Measurements from ENCODE around the gene TMBIM6.
"Not testable (repeated sequence)": the region's sequence is repeated elsewhere in the genome, so short reads cannot be mapped to it uniquely, and the experiment has no call there.

The TMBIM6 gene

DNA sequence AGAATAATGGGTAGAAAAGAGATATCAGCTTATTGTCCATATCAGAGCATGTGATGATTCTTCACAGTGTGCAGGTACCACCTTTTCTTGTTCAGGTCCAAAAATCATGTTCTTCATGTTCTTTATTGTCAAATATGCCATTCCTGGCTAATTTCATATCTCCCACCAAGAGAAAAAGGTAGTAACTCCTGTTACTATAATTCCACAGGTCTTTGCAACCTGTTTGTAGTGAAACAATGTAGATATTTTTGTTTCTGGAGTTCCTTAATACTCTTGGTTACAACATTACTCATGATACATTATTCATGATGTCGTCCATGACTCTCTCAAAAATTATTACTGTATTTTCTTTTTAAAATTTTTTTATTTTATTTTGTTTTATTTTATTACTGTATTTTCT lies 11.3 kb upstream of the TMBIM6 start:
- no peak for DNase-seq (ENCODE audit: low read depth)

DNA sequence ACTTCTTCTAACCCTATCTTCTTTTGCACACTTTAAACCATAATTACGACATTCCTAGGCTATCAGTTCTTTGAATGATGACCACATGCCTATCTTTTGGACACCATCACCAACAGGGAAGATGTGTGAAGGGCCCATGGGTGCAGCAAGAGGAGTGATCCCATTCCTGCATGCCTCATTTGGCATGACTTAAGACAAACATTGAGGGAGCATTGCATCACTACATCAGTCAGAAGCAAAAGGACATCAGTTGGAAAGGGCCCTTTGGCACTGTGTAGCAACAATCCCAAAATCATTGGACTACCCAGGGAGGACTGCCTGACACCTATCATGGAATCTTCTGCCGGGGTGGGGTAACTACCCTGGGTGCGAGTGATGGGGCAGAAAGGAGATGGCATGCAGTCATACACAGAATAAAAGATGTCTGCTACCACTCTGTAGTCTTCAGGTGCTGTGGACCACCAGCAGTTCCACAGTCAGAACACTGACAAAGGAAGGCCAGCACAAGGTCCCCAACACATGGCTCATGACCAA lies 10.7 kb upstream of the TMBIM6 start:
- DNase-seq (ENCODE audit: low read depth), result no peak

DNA sequence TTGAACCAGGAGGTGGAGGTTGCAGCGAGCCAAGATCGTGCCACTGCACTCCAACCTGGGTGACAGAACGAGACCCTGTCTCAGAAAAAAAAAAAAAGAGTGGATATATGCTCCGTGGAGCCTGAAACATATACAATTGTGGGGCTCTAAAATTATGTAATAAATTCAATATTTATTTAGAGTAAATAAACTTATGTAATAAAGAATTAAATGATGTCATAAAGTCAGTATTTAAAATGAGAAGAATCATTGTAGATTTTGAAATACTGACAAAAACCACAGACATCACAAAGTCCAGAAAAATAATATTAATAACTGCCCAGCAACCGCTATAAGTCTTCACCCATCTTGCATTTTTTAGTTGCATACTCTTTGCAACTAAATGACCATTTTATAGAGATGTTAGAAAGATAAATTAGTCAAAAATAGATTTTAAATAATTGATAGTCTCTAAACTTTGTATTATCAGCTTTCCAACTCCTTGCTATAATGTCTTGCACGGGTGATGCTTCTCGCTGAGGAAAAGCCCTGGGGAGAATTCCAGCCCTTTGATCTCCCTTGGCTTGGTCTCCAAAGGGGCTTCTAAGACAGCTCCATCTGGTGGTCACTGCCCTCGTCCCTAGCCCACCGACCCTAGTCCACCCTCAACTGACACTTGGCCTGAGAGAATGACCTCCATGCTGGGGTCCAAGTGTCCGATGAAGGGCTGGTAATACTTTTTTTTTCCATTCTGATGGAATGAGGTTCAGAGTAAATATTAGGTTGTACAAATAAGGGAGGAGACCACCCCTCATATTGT lies 7.9 kb upstream of the TMBIM6 start:
- DNase-seq (ENCODE audit: low read depth), result no peak

DNA sequence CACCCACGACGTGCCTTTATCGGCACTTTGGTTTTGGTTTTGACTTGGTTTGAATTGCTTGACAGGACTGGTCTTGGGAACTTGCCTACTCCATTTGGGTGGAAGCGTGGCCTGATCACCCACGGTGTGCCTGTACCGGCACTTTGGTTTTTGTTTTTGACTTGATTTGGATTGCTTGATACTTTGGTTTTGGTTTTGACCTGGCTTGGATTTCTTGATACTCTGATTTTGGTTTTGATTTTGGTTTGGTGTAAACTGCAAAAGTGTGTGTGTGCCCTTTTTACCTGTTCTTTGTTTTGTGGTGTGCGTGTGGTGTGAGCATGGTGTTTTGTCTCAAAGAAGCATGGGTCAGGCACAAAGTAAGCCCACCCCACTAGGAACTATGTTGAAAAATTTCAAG lies 6.5 kb upstream of the TMBIM6 start:
- not testable (repeated sequence) for DNase-seq (ENCODE audit: low read depth)

DNA sequence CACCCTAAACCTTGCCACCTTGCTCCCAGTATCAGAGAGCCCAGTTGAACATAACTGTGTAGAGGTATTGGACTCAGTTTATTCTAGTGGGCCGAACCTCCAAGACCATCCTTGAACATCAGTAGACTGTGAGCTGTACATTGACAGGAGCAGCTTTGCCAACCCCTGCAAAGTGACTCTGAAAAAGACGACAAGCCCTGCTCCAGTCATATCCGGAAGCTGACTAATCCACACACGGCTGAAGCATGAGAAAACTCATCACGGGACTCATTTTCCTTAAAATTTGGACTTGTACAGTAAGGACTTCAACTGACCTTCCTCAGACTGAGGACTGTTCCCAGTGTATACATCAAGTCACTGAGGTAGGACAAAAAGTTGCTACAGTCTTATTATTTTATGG lies 2.6 kb upstream of the TMBIM6 start:
- not testable (repeated sequence) for DNase-seq (ENCODE audit: low read depth)

DNA sequence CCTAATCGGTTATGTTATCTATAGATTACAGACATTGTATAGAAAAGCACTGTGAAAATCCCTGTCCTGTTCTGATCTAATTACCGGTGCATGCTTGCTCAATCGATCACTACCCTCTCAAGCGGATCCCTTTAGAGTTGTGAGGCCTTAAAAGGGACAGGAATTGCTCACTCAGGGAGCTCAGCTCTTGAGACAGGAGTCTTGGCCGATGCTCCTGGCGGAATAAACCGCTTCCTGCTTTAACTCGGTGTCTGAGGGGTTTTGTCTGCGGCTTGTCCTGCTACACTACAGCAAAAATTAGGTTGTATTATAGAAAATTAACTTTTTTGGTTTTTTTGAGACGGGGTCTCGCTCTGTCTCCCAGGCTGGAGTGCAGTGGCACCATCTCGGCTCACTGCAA lies 1.1 kb upstream of the TMBIM6 start:
- DNase-seq (ENCODE audit: low read depth), result not testable (repeated sequence)

DNA sequence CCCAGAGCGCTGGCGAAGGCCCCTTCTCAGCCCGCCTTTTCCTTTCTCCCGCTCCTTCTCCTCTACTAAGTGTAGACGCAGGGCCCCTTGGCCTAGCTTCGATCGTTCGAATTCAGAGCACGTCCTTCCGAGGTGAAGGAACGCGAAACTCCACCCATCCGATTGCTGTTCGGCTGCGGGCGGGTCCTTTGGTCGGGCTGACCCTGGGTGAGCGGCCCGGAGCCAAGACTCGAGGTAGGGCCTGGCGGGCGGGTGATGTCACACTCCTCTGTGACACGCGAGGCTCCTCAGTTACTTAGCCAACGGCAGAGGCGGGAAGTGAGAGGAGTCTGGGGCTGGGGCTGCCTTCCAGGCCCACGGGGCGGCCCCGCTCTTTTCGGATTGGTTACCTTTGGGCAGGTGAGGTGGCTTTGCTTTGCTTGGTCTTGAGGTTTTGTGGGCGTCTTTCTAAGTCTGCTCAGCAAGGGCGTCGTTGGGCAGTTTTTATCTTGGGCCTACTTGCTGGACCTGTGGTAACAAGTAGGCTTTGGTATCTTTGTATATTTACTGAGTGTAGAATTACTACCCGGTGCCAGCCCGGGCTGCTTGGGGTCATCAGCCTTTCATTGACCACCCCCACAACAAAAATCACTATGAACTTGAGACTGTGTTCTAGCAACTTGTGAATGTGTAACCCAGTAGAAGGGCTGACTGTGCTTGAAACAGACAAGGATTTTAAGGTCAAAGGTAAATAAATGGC lies 694 bp downstream of the TMBIM6 start:
- peak; percentile 85 for DNase-seq (ENCODE audit: low read depth)

DNA sequence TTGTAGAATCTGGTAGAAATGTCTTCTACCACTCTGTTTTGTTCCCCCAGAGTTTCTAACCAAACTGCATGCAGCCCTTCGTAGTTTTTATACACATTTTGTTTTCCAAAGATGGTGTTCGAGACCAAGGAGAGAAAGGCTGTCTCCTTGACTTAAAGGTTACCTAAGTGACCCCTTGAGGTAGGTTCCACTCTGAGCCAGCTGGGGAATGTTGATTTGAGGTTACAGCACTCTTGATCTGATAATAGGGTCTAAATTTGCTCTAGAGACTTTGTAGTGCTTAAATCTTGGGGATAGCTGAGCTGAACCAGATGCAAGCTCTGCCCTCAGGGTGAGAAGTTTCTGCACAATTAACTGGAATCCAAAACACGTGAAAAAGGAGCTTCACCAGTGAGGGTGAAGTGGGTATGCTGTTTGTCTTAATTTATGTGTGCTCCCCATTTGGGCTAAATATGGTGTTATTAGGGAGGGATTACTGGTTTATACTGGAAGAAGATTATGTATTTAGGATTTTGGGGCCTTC lies 3.1 kb downstream of the TMBIM6 start:
- DNase-seq (ENCODE audit: low read depth), result no peak

DNA sequence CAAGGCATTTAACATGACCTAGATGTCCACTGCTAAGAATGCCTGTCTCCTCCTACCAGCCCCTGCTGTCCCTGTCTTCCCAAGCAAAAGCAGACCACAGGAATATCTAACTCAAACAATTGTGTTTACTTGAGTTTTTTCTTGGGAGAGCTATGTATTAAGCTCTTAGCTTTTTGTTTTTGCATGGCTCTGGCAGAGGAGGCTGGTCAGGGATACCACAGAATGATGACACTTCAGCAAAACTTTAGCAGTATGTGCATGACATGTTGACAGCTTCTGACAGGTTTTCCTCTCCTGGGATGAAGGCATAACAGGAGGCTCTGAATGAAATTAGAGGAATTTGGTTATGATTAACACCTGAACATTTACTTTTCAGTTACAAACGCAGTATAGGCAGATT lies 6.9 kb downstream of the TMBIM6 start:
- no peak for DNase-seq (ENCODE audit: low read depth)

DNA sequence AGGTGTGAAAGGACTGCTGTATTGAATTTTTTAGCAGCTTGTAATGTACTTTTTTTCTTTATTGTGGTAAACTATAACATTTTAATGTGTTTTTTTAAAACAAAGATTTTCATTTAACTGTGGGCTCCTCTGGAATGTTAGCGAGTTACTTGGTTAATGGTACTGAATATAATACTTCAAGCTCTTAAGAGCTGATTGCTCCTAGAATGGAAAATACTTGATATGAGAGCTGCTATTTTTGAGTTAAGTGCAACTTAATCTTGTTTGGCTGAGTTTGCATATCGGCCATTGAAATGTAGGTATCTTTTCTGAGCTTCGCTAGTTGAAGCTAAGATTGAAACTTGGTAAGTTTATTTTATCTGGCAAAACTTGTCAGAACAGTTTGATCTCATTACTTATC lies 7.4 kb downstream of the TMBIM6 start:
- DNase-seq (ENCODE audit: low read depth), result no peak

DNA sequence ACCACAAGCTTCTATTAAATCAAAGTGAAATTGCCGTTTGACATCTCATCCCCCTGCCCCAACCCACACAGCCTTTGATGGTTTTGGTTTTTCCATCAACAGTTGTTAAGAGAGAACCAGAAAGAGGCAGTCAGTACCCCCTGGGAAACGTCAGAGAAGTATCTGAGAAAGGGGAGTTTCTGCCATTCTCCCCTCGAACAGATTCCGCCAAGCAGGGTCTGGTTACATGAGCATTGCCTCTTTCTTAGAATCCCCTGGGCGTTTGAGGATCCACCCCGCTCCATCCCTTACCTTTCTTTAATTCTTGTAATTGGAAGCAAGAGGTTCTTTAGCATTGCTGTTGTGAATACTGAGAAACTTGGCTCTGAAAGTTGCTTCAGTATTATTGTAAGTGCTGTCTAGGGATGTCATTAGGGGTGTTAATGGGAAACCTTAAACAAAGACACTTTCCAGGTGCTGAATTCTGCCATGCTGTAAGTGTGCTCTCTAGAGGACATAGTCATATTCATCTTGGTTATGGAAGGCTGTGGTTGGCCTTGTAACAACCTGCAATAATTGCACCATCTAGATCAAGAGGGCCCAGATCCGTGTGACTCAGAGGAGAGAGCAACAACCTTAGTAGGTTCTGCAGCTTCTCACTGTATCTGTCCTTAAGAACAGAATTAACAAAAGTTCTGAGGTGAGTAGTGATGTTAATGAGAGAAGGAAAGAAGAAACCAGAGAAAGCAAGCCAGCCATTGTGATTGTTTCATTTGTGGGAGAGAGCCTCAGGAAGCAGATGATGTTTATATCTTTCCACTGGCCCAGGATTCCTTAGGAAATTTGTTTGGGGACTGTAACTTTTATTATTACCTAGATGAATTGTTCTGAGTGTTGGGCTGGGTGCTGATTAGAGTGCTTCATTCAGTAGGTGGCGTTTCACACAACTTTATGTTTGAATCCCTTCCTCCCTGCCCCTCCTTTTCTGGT lies 9.0 kb downstream of the TMBIM6 start:
- DNase-seq (ENCODE audit: low read depth), result peak; percentile 36

DNA sequence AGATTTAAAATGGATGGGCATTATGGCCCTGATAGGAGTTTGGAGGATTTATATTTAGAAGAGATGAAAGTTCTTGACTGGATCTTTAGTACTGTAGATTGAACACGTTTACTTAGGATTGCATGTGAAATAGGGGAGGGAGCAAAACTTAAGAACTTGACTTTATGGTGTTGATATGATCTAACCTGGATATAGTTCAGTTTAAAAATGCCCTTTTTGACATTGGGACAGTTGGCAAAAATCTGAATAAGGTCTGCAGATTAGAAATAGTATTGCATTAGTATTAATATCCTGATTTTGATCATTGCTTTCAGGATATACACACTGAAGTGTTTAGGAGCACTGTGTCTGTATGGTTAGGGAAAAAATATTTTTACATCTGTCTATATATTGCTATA lies 9.6 kb downstream of the TMBIM6 start:
- DNase-seq (ENCODE audit: low read depth), result no peak

DNA sequence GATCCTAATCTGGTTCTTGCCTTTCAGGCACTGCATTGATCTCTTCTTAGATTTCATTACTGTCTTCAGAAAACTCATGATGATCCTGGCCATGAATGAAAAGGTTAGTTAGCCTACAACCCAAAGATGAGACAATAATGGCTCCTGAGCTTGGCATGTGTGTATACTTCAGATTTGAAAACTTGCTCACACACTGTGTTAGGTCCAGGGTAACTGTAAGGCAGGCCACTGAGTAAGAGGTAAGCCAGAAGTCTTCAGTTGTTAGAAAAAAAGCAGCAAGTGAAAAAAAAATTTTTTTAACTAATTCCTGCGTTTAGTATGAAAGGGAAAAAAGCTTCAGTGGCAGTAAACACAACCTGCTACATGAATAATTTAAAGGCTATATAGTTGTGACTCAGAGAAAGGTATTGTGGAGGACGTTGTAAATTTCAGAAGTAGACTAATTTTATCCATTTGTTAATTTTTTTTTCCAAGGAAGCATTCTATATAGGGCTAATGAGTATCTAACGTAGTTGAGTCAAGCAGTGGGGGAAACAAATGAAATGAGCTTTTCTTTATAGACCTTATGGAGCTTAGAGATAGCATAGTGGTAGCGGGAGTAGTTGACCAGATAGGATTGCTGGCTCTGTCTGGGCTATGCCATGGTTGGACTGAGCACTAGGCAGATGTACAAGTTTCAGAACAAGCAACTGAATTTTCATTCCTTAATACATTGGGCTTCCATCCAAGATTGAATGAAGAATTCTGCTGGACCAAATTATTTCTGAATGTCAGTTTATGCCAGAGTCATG lies 20.5 kb downstream of the TMBIM6 start:
- DNase-seq (ENCODE audit: low read depth), result no peak

DNA sequence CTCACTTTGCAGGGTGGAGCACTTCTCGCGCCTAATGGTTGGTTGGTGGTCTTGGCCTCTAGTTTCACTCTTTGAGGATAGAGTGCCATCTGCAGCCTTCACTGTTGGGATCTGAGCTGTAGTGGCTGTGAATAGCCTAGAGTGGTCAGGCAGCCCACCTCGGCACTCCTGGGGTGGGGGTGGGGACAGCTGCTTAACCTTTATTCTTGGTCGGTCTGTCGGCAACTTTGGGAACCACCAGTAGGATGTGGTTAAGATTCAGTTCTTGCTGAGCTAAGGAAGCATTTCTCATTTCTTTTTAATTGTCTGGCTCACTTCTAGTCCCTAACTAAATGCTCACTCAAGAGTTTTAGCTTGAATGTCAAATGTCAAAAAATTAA lies 21.1 kb downstream of the TMBIM6 start:
- peak; percentile 1 for DNase-seq (ENCODE audit: low read depth)

DNA sequence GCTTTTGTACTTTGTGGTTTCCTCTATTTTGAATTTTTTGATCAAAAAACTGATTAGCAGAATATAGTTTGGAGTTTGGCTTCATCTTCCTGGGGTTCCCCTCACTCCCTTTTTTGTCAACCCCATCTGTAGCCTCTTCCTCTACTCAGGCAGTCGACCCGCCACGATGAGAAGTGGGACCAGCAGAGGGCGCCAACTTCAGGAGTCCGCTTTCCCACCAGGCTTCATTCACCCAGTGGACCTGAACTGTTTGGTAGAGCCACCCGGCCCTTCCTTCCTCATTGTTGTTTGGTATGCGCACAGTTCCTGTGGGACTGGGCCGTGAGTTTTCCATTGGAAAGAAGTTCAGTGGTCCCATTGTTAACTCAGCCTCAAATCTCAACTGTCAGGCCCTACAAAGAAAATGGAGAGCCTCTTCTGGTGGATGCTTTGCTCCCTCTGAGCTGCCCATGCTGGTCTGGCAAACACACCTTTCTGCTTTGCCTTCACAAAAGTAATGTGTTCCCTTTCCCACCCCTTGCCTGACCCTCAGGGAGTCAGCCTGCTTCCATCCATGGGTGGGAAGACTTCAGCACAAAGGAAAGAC lies 21.7 kb downstream of the TMBIM6 start:
- DNase-seq (ENCODE audit: low read depth), result peak; percentile 72

DNA sequence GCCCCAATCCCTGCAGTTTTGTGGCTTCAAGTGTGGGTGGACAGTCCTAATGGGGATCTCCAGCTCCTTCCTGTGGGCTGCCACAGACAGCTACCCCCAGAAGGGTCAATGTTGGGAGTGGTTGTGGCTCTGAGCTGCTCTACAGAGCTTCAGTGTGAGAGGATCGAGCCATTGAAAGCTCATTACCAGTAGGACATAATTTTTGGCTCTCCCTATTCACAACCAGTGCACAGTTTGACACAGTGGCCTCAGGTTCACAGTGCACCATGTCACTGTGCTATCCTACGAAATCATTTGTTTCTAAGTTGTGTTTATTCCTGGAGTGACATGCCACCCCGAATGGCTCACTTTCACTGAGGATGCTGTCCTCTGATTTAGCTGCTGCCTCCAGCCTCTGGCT lies 22.8 kb downstream of the TMBIM6 start:
- no peak for DNase-seq (ENCODE audit: low read depth)

DNA sequence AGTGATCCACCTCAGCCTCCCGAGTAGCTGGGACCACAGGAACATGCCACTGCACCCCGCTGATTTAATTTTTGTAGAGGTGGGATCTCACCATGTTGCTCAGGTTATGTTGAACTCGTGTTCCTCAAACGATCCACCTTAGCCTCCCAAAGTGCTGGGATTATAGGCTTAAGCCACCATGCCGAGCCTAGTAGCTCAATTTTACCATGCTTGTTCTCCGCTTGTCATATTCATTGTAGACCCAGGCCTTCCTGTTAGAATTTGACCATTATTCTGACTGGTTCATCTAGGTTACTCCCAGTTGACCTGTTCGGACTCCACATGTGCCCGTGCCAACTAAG lies 24.7 kb downstream of the TMBIM6 start:
- DNase-seq (ENCODE audit: low read depth), result no peak

DNA sequence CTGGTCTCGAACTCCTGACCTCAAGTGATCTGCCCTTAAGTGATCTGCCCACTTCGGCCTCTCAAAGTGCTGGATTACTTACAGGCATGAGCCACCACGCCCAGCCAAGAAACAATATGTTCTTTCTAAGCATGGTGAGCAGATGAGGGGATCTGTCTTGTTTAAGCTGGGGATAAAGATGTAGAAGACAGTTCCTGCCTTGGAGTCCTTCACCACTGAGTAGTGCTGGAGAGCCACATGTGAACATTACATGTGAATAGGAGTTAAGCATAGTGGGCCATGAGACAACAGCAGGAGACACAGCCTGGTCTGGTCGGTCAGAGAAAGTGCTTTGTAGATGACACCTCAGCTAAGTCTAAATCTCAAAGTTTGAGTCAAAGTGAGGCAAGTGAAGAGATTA lies 26.0 kb downstream of the TMBIM6 start:
- DNase-seq (ENCODE audit: low read depth), result no peak

DNA sequence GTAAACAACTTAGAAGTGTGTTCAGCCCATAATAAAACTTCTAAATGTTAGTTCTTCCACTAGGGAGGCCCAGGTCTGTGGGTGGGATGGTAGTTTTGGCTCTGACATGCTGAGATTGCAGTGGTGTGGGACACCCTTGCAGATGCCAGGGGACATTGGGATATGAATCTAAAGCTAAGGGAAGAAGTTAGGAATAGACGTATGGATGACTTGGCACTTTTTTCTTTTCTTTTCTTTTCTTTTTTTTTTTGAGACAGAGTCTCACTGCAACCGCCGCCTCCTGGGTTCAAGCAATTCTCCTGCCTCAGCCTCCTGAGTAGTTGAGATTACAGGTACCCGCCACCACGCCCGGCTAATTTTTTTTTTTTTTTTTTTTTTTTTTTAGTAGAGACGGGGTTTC lies 31.7 kb downstream of the TMBIM6 start:
- DNase-seq (ENCODE audit: low read depth), result not testable (repeated sequence)

DNA sequence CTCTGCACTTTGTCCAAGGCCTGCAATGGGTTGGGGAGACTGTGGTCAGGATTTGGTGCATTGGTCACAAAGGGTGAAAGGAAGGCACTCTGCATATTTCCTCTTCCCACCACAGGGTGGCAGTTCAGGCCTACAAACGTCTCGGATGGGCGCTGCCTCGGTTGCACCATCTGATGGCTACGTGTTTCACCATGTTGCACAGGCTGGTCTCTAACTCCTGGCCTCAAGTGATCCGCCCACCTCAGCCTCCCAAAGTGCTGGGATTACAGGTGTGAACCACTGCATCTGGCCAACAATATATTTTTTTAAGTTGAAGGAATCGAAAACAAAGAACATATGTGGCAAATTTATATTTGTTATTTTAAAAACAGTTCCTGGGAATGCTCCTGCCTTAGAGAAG lies 35.1 kb downstream of the TMBIM6 start:
- peak; percentile 23 for DNase-seq (ENCODE audit: low read depth)

DNA sequence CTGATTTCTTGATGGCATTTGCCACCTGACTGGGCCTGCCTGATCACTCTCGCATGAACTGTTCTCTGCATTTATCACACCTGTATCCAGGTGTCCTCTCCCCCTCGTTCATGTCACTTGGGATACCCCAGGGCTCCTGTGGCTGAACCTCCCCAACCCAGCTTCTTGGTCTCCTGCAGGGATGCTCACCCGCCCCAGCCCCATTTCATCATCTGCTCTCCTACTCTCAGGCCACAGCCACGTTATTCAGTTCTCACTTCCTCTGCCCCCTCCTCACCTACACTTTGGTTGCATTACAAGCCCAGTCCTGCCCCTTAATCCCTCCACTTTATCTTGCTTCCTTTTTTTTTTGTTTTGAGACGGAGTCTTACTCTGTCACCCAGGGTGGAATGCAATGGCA lies 35.5 kb downstream of the TMBIM6 start:
- DNase-seq (ENCODE audit: low read depth), result no peak
